Measurements from ENCODE around the gene IL22.

The IL22 gene

GRCh38 chr12:68263366-68263765 lies 10.0 kb upstream of the IL22 start:
- no peak for DNase-seq

GRCh38 chr12:68261896-68262295 lies 8.5 kb upstream of the IL22 start:
- DNase-seq = no peak

- DNase-seq = no peak
These were observed 6.7 kb upstream of the IL22 start for GRCh38 chr12:68260153-68260552.

GRCh38 chr12:68259318-68259940 lies 6.0 kb upstream of the IL22 start:
- no peak for DNase-seq

GRCh38 chr12:68252077-68252476 lies 1.3 kb downstream of the IL22 start:
- no peak for DNase-seq

- no peak for DNase-seq
These were observed 3.0 kb downstream of the IL22 start for GRCh38 chr12:68250454-68250853.

GRCh38 chr12:68247785-68248184 lies 5.6 kb downstream of the IL22 start:
- DNase-seq = no peak

GRCh38 chr12:68246350-68246749 lies 7.1 kb downstream of the IL22 start:
- no peak for DNase-seq

- DNase-seq = no peak
These were observed 8.0 kb downstream of the IL22 start for GRCh38 chr12:68245180-68246021.

- no peak for DNase-seq
These were observed 10.6 kb downstream of the IL22 start for GRCh38 chr12:68242777-68243176.

- peak; percentile 33 to 67 for DNase-seq
These were observed 12.4 kb downstream of the IL22 start for GRCh38 chr12:68240975-68241374.

- no peak for DNase-seq
These were observed 13.3 kb downstream of the IL22 start for GRCh38 chr12:68240079-68240478.

GRCh38 chr12:68239309-68239982 lies 14.0 kb downstream of the IL22 start:
- no peak for DNase-seq

- no peak for DNase-seq
These were observed 15.8 kb downstream of the IL22 start for GRCh38 chr12:68237619-68238018.

- DNase-seq = no peak
These were observed 16.3 kb downstream of the IL22 start for GRCh38 chr12:68237078-68237477.

GRCh38 chr12:68236421-68237059 lies 16.9 kb downstream of the IL22 start:
- peak; percentile 36 to 72 for DNase-seq

- no peak for DNase-seq
These were observed 17.8 kb downstream of the IL22 start for GRCh38 chr12:68235576-68235975.

GRCh38 chr12:68234140-68234539 lies 19.3 kb downstream of the IL22 start:
- no peak for DNase-seq

- DNase-seq = no peak
These were observed 19.9 kb downstream of the IL22 start for GRCh38 chr12:68233498-68233897.

- no peak for DNase-seq
These were observed 21.7 kb downstream of the IL22 start for GRCh38 chr12:68231691-68232090.

- DNase-seq = no peak
These were observed 22.2 kb downstream of the IL22 start for GRCh38 chr12:68231229-68231628.

GRCh38 chr12:68229956-68230355 lies 23.4 kb downstream of the IL22 start:
- DNase-seq = no peak

- DNase-seq = no peak
These were observed 26.0 kb downstream of the IL22 start for GRCh38 chr12:68227356-68227755.

Measured in CD4-positive, alpha-beta T cell treated with Interleukin-4 for 1 hour (primary cell).